ENCODE data around the gene DAAM2. TPM values are rescaled to one million over a fixed set of nuclear protein-coding genes. Genes with fewer than 3 reads are reported as not detected.

The DAAM2 gene
- total RNA-seq, 2 donors from 2014 or later: 4.7 to 41.3 TPM

DNA sequence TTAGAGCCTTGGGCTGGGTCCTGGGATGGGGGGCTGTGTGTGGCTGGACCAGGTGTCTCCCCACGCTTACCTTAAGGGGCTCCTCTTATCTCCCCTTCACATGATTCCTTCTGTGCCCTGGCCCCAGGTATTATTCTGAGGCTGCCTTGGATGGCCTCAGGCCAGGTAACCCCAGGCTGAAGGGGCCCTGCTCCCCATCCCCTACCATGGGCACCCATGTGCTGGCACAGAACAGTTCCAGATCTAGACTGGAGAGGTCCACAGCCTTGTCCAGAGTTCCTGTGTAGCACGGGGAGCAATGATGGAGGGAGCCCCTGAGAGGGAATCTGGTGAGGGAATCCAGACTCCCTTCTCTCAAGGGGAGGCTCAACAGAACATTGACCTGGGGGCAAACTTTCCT is 110.0 kb downstream of the DAAM2 start:
- TF ChIP-seq, protein P1, sequence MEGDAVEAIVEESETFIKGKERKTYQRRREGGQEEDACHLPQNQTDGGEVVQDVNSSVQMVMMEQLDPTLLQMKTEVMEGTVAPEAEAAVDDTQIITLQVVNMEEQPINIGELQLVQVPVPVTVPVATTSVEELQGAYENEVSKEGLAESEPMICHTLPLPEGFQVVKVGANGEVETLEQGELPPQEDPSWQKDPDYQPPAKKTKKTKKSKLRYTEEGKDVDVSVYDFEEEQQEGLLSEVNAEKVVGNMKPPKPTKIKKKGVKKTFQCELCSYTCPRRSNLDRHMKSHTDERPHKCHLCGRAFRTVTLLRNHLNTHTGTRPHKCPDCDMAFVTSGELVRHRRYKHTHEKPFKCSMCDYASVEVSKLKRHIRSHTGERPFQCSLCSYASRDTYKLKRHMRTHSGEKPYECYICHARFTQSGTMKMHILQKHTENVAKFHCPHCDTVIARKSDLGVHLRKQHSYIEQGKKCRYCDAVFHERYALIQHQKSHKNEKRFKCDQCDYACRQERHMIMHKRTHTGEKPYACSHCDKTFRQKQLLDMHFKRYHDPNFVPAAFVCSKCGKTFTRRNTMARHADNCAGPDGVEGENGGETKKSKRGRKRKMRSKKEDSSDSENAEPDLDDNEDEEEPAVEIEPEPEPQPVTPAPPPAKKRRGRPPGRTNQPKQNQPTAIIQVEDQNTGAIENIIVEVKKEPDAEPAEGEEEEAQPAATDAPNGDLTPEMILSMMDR (IDR thresholded peaks at IDR 0.05): no peak
- TF ChIP-seq POLR2A (IDR thresholded peaks at IDR 0.05) (no peak), POLR2AphosphoS5 (IDR thresholded peaks at IDR 0.05) (no peak)
- H3K4me3 ChIP-seq: no peak overlapping the region
- H3K9me3 ChIP-seq: no peaks in the 10 kb centered on the region
- WGBS: 79% methylated on average over 2 of the region's 2 CpGs
- H3K27ac ChIP-seq: no peak overlapping the region
- no peaks in the 10 kb centered on the region for H3K36me3 ChIP-seq
- no peaks in the 10 kb centered on the region for H3K4me1 ChIP-seq (replicated peaks)
- DNase-seq (ENCODE audit: low spot score): no peak
- H3K27me3 ChIP-seq (replicated peaks; ENCODE audit: insufficient read depth): no peaks in the 10 kb centered on the region
- intact Hi-C loops (cut with DNase I): no loop called here

DNA sequence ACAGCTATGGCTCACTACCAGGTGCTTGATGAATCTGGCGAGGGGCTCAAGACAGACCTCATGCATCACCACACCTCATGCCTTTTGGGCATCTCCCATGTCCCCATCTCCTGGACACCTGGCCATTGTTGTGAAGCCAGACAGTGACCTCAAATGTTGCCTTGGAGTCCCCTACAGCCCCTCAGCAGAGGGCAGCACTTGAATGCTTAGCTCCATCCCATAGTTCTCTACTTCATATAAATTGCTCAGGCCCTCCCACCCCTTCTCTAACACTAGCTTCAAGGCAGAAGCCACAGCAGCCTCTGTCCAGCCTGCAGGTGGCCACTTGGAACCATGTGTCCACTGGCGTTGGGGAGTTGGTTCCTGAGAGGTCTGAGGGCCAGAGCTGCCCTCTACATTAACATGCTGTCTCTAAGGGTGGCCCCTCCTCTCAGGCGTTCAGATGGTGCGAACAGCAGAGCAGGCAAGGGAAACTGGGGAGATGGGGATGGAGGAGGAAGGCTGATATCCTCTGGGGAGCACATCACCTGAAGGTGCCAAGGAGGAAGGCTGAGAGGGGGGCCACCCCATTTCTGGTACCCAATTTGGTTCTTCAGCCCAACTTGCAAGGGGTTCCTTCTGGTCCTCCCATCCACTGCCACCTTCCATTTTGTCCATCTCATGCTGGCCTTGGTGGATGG is 110.8 kb downstream of the DAAM2 start:
- H3K9me3 ChIP-seq: no peaks in the 10 kb centered on the region
- H3K4me3 ChIP-seq: no peak overlapping the region
- no peaks in the 10 kb centered on the region for H3K36me3 ChIP-seq
- WGBS: 95% methylated on average over 4 of the region's 4 CpGs
- H3K4me1 ChIP-seq (replicated peaks): no peaks in the 10 kb centered on the region
- DNase-seq (ENCODE audit: low spot score): no peak
- intact Hi-C loops (cut with DNase I): no loop called here
- TF ChIP-seq POLR2A (IDR thresholded peaks at IDR 0.05) (no peak), POLR2AphosphoS5 (IDR thresholded peaks at IDR 0.05) (no peak)
- TF ChIP-seq, protein P1 (IDR thresholded peaks at IDR 0.05): no peak
- no peak overlapping the region for H3K27ac ChIP-seq
- H3K27me3 ChIP-seq (replicated peaks; ENCODE audit: insufficient read depth): no peaks in the 10 kb centered on the region

DNA sequence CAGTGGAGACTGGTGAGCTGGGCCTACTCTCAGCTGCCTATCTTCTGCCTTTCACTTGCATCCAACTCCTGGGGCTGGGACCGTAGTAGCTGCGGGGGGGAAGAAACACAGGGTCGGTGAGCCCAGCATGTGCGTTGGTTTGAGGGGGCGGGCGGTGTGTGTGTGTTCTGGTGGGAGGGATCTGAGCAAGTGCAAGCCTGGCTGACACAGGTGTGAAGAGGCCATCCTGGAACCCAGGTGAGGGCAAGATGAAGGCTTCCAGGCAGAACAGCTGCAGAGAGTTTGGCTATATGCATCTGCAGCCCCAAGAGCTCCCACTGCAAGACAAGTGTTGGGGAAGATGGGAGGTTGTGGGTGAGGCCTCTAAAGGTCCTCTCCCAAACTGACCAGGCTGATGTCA is 111.5 kb downstream of the DAAM2 start:
- TF ChIP-seq POLR2AphosphoS5 (IDR thresholded peaks at IDR 0.05) (no peak), POLR2A (IDR thresholded peaks at IDR 0.05) (no peak)
- TF ChIP-seq, protein P1 (IDR thresholded peaks at IDR 0.05): no peak
- Histone ChIP-seq H3K36me3 (no peaks in the 10 kb centered on the region), H3K4me1 (replicated peaks) (no peaks in the 10 kb centered on the region)

DNA sequence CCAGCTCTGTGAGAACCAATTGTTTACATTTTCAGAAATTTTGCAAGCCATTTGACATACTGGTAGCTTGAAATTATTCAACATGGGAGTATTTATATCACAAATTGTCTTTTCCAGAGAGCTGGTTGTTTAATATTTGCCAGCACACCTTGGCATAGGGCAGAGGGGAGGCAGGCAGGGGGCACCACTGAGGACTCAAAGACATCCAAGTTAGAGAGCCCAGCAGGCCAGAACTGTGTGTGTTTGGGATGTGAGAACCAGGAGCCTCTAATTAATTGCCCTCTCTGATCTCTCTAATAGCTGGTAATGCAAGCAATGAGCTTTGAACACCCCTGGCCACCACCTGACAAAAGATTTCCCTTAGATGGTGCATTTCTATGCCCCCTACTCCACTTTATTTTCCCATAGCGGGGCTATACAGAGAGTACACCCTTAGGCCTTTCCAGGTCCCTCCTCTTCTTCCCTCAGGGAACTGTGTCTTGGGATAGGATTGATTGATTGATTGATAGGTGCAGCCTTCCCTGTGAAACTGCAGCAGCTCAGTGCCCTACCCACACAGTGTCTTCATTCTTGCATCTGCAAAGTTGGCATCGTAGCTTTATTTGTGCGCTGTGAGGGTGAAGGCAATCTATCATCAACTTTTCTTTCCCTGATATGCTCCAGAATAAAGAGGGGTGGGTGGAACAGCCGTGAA is 112.9 kb downstream of the DAAM2 start:
- DNase-seq (ENCODE audit: low spot score): no peak
- TF ChIP-seq, protein P1 (IDR thresholded peaks at IDR 0.05): no peak
- no peak for TF ChIP-seq POLR2A (IDR thresholded peaks at IDR 0.05)
- TF ChIP-seq POLR2AphosphoS5 (IDR thresholded peaks at IDR 0.05): no peak
- no peak overlapping the region for H3K27ac ChIP-seq
- no peaks in the 10 kb centered on the region for H3K4me1 ChIP-seq (replicated peaks)
- 50% methylated on average over 4 of the region's 4 CpGs for WGBS
- intact Hi-C loops (cut with DNase I): no loop called here
- H3K9me3 ChIP-seq: no peaks in the 10 kb centered on the region
- no peaks in the 10 kb centered on the region for H3K27me3 ChIP-seq (replicated peaks; ENCODE audit: insufficient read depth)
- H3K4me3 ChIP-seq: no peak overlapping the region
- no peaks in the 10 kb centered on the region for H3K36me3 ChIP-seq

More for the DNA sequence above, 111.5 kb downstream of the DAAM2 start:
- Histone ChIP-seq H3K27ac (no peak overlapping the region), H3K9me3 (no peaks in the 10 kb centered on the region), H3K4me3 (no peak overlapping the region), H3K27me3 (replicated peaks; ENCODE audit: insufficient read depth) (no peaks in the 10 kb centered on the region)
- over 99% methylated on average over 6 of the region's 6 CpGs for WGBS
- intact Hi-C loops (cut with DNase I): no loop called here
- no peak for DNase-seq (ENCODE audit: low spot score)

DNA sequence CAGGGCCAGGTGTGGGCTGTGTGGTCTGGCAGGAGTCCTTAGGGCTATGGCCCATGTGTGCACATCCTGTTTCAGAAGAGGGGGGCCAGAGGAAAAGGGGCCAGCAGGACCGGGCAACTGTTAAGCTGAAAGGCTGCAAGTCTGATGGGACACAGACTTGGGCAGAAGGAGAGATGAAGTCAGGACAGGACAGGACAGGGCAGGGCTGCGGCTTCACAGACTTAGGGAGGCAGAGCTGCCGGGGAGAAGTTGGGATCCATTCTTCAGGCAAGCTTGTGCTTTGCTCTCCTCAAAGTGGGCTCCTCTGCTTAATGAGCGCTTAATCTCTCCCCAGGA is 113.4 kb downstream of the DAAM2 start:
- intact Hi-C loops (cut with DNase I): no loop called here
- H3K9me3 ChIP-seq: no peaks in the 10 kb centered on the region
- H3K36me3 ChIP-seq: no peaks in the 10 kb centered on the region
- no peak for DNase-seq (ENCODE audit: low spot score)
- 68% methylated on average over 4 of the region's 4 CpGs for WGBS
- H3K27me3 ChIP-seq (replicated peaks; ENCODE audit: insufficient read depth): no peaks in the 10 kb centered on the region
- no peak overlapping the region for H3K27ac ChIP-seq
- no peaks in the 10 kb centered on the region for H3K4me1 ChIP-seq (replicated peaks)
- TF ChIP-seq, protein P1 (IDR thresholded peaks at IDR 0.05): no peak
- TF ChIP-seq POLR2AphosphoS5 (IDR thresholded peaks at IDR 0.05) (no peak), POLR2A (IDR thresholded peaks at IDR 0.05) (no peak)
- no peak overlapping the region for H3K4me3 ChIP-seq

Measured in prostate gland (tissue), 2 donors.